HFF-Myc (cell line): ENCODE data around the gene CAPZA1.

Experiments
- DNase-seq: peaks from one replicate; pipeline ENCODE4 v3.0.0-alpha.2; 2011; ENCODE audit warnings: low read depth; ENCODE audit errors: extremely low read depth
- H3K4me3 ChIP-seq: replicated peaks from 2 replicates; pipeline ENCODE4 v1.5.1; 2011; ENCODE audit warnings: low read depth, mild to moderate bottlenecking, control low read depth, low read length
- CTCF ChIP-seq: IDR thresholded peaks from 2 replicates; pipeline ENCODE4 v1.5.1; 2012; ENCODE audit warnings: mild to moderate bottlenecking, low read depth, low read length, control low read depth; ENCODE audit errors: missing control alignments

CAPZA1 gene

GRCh38 chr1:112666946-112667345, 47.3 kb downstream of the CAPZA1 start:
- TF ChIP-seq CTCF = no peak
- no peak overlapping the region for H3K4me3 ChIP-seq
- no peak for DNase-seq

GRCh38 chr1:112672009-112672408, 52.4 kb downstream of the CAPZA1 start:
- TF ChIP-seq CTCF = no peak
- H3K4me3 ChIP-seq = no peak overlapping the region
- DNase-seq = no peak

GRCh38 chr1:112672842-112673241, 53.2 kb downstream of the CAPZA1 start:
- no peak for TF ChIP-seq CTCF
- no peak overlapping the region for H3K4me3 ChIP-seq
- DNase-seq = no peak

GRCh38 chr1:112673592-112674439, 54.2 kb downstream of the CAPZA1 start:
- peak; percentile 52 for TF ChIP-seq CTCF
- peak overlapping the region; percentile 71 for H3K4me3 ChIP-seq
- DNase-seq = no peak

- TF ChIP-seq CTCF = no peak
- no peak for DNase-seq
- H3K4me3 ChIP-seq = peak within 1 kb of the TSS; percentile 71
Observed at GRCh38 chr1:112674440-112674985, 54.9 kb downstream of the CAPZA1 start, which contains the start of gene MOV10. Gene MOV10, plus strand, starts transcription at chr1:112674659. Its CDS starts 254 bp downstream, at chr1:112674913.

- no peak for DNase-seq
Observed at GRCh38 chr1:112674986-112675727, 55.5 kb downstream of the CAPZA1 start.

More at GRCh38 chr1:112674986-112675727, 55.5 kb downstream of the CAPZA1 start:
- TF ChIP-seq CTCF = no peak
- H3K4me3 ChIP-seq = peak overlapping the region; percentile 71
